Activated T-helper 17 cell treated with anti-CD3 and anti-CD28 coated beads, Interleukin-2, amount 50 U/mL, for 72 hours (primary cell): Measurements from ENCODE around the gene NES. TPM values are rescaled to one million over a fixed set of nuclear protein-coding genes. Genes with fewer than 3 reads are reported as not detected.
A peak's percentile ranks its signal among the peaks of the same experiment; 100 is the strongest.

Source experiments
- ATAC-seq: fragments of 150-1000 bp; cut with Tn5 transposase; replicated peaks from 2 replicates; pipeline ENCODE4 v1.10.0; 2021; ENCODE audit warnings: mild to moderate bottlenecking, moderate library complexity
- H3K27ac Mint-ChIP-seq: one replicate; pipeline ENCODE4 v1.8.0; 2022; ENCODE audit warnings: mixed read lengths
- H3K27me3 Mint-ChIP-seq: one replicate; pipeline ENCODE4 v1.8.0; 2022; ENCODE audit warnings: mixed read lengths
- H3K36me3 Mint-ChIP-seq: one replicate; pipeline ENCODE4 v1.8.0; 2022; ENCODE audit warnings: low read depth, mild to moderate bottlenecking, mixed read lengths
- H3K4me1 Mint-ChIP-seq: one replicate; pipeline ENCODE4 v1.8.0; 2022; ENCODE audit warnings: mixed read lengths
- H3K4me3 Mint-ChIP-seq: one replicate; pipeline ENCODE4 v1.8.0; 2022; ENCODE audit warnings: mild to moderate bottlenecking, mixed read lengths
- H3K9me3 Mint-ChIP-seq: one replicate; pipeline ENCODE4 v1.8.0; 2022; ENCODE audit warnings: mixed read lengths
- total RNA-seq, 2 donors: library from RNA; stranded (reverse); gene quantifications; one replicate each; pipeline ENCODE4 v1.2.3, GENCODE V29; 2022

Gene NES
- total RNA-seq, 2 donors from 2014 or later, result 0.05 TPM; not detected in 1

DNA sequence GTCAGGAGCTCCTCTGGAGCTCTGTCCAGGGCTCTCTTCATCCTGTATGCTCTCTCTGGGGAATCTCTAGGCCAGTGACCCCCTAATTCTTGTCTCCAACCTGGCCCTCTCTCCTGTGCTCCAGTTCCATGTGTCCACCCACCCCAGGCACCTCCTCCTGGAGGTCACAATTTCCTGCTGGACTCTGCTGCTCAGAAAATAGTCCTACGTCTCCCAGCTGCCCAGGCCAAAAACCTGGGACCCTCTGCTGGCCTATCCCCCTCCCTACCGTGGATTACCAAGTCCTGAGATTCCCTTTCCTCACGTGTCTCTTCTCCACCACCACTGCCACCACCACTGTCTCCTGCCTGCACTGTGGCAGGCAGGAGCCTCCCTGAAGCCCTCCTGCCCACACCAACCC, 11.7 kb downstream of the NES start:
- Mint-ChIP-seq H3K27me3 (no peaks in the 10 kb centered on the region), H3K4me3 (no peak overlapping the region), H3K36me3 (no peaks in the 10 kb centered on the region), H3K4me1 (peaks cover 13% of the 10 kb centered on the region), H3K27ac (no peak overlapping the region), H3K9me3 (no peaks in the 10 kb centered on the region)
- no peak for ATAC-seq

DNA sequence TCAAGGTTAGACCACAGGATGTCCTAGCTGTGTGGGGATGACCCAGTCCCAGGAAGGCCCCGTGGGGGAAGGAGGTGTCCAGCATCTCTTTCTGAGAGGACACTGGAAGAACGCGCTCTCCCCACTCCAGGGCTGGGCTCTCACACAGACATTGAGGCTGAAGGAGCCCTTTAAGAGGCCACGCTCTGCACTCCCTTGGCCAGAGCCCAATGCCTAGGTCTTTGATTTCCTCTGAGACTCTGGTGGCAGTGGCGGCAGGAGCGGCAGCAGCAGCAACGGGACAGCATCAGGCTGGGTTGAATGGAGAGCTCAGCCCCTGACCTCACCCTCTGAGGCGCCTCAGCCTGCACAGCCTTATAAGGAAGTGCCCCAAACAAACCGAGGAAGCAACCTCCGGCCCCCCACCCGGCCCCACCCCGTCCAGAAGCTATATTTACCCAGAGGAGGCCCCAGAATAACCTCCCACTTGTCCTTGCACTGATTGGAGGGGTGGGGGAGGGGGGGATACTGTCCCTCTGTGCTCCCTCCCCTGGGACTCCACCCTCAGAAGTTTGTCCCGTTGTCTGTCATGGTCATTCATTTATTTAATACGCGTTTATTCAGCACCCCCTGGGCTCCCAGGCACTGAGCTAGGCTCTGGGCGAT, 12.3 kb downstream of the NES start:
- Mint-ChIP-seq H3K27ac (no peak overlapping the region), H3K36me3 (no peaks in the 10 kb centered on the region), H3K4me1 (peaks cover 19% of the 10 kb centered on the region)

DNA sequence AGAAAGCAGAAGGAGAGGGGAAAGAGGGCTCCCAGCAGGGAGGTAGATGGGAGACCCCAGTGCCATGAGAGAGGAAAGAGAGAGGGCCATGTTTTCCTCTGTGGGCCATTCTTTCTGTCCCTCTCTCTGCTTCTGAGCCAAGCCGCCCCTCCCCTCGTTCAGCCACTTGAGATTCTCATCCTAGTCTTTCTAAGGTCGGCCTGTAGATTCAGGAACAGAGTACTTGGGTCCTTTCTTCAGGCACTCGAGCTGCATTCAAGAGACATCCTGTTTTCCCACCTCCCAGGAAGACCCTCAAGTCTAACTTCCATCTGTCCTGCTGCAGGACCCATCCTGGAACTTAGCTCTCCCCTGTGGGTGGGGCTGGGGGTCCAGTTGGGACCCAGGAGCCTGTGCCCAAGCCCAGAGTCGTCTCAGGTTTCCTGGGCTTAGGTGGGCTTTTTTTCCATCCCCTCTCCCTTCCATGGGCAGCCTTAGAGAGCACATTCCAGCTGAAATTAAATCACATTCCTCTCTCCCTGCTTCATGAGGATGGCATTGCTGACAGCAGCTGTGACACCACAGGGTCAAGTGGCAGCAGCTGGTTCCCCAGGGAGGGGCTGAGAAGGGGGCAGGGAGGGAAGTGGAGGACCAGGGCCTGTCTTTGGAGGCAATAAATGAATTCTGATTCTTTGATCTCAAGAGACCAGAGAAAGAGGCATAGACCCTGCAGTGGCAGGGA, 13.0 kb downstream of the NES start:
- no peak overlapping the region for H3K27ac Mint-ChIP-seq
- peaks cover 26% of the 10 kb centered on the region for H3K4me1 Mint-ChIP-seq
- no peak overlapping the region for H3K4me3 Mint-ChIP-seq
- H3K36me3 Mint-ChIP-seq, result no peaks in the 10 kb centered on the region
- no peak for ATAC-seq
- no peaks in the 10 kb centered on the region for H3K9me3 Mint-ChIP-seq
- H3K27me3 Mint-ChIP-seq, result no peaks in the 10 kb centered on the region

More for the DNA sequence above, 12.3 kb downstream of the NES start:
- no peaks in the 10 kb centered on the region for H3K9me3 Mint-ChIP-seq
- no peak overlapping the region for H3K4me3 Mint-ChIP-seq
- ATAC-seq, result no peak
- H3K27me3 Mint-ChIP-seq, result no peaks in the 10 kb centered on the region

GRCh38 chr1:156663178-156663577, 14.0 kb downstream of the NES start:
- Mint-ChIP-seq H3K36me3 (no peaks in the 10 kb centered on the region), H3K4me3 (no peak overlapping the region), H3K27me3 (no peaks in the 10 kb centered on the region), H3K9me3 (no peaks in the 10 kb centered on the region), H3K27ac (no peak overlapping the region), H3K4me1 (peaks cover 26% of the 10 kb centered on the region)
- no peak for ATAC-seq

DNA sequence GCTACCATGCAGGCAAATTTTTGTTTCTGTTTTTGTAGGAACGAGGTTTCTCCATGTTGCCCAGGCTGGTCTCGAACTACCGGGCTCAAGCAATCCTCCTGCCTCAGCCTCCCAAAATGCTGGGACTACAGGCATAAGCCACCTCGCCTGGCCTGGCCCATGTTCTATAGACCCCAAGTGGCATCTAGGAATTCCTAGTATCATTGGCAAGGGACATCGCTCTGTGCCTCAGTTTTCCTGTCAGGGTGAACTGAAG, 14.5 kb downstream of the NES start:
- no peaks in the 10 kb centered on the region for H3K27me3 Mint-ChIP-seq
- H3K36me3 Mint-ChIP-seq, result no peaks in the 10 kb centered on the region
- H3K9me3 Mint-ChIP-seq, result no peaks in the 10 kb centered on the region
- no peak overlapping the region for H3K4me3 Mint-ChIP-seq
- no peak for ATAC-seq
- H3K27ac Mint-ChIP-seq, result peak overlapping the region; percentile 88
- H3K4me1 Mint-ChIP-seq, result peaks cover 27% of the 10 kb centered on the region

DNA sequence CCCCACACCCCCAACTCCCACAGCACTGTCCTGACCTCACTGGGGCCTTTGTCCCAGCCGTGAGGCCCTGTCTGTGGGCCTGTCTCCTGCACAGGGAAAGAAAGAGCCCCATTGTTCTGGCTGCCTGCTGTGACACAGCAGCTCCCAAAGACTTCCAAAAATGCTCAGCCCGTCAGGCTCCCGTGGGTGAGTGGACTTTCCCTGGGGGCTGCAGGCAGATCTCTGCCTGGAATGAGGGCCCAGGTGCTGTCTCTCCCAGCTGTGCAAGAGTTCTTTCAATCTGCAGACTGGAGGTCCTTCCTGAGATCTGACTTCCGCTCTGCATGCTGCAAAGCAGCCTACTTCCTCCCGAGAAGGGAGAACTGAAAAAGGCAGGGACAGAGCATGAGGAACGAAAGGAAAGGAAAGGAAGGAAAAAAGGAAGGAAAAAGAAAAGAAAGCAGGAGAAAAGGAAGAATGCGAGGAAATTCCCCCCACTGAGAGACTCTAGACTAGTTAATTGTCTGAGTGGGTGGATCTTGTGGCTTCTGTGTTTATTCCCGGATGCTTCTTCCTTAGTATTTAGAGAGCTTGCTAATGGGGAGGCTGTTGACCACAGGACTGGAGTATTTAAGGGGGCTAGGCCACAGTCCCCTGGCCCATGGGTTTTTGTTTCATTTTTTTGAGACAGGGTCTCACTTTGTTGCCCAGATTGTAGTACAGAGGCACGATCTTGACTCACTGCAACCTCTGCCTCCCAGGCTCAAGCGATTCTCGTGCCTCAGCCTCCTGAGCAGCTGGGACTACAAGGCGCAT, 15.0 kb downstream of the NES start:
- no peaks in the 10 kb centered on the region for H3K36me3 Mint-ChIP-seq
- H3K4me1 Mint-ChIP-seq, result peaks cover 32% of the 10 kb centered on the region
- peak overlapping the region; percentile 86 for H3K4me3 Mint-ChIP-seq
- H3K9me3 Mint-ChIP-seq, result no peaks in the 10 kb centered on the region
- H3K27ac Mint-ChIP-seq, result peak overlapping the region; percentile 88
- peaks cover under 1% of the 10 kb centered on the region for H3K27me3 Mint-ChIP-seq
- ATAC-seq, result no peak

GRCh38 chr1:156660752-156661112, 16.5 kb downstream of the NES start:
- no peaks in the 10 kb centered on the region for H3K9me3 Mint-ChIP-seq
- H3K4me1 Mint-ChIP-seq, result peaks cover 37% of the 10 kb centered on the region
- peak overlapping the region; percentile 88 for H3K27ac Mint-ChIP-seq
- H3K4me3 Mint-ChIP-seq, result peak overlapping the region; percentile 86
- peaks cover 14% of the 10 kb centered on the region for H3K27me3 Mint-ChIP-seq
- peak; percentile 4 for ATAC-seq
- H3K36me3 Mint-ChIP-seq, result no peaks in the 10 kb centered on the region

- Mint-ChIP-seq H3K27me3 (peaks cover 19% of the 10 kb centered on the region), H3K9me3 (no peaks in the 10 kb centered on the region), H3K4me3 (peak overlapping the region; percentile 86), H3K4me1 (peaks cover 37% of the 10 kb centered on the region), H3K27ac (peak overlapping the region; percentile 88), H3K36me3 (no peaks in the 10 kb centered on the region)
- peak; percentile 81 for ATAC-seq
Observed at GRCh38 chr1:156659988-156660751, 17.0 kb downstream of the NES start.

GRCh38 chr1:156659661-156659987, 17.6 kb downstream of the NES start:
- no peaks in the 10 kb centered on the region for H3K36me3 Mint-ChIP-seq
- peak overlapping the region; percentile 55 for H3K27ac Mint-ChIP-seq
- H3K4me1 Mint-ChIP-seq, result peaks cover 37% of the 10 kb centered on the region
- peaks cover 22% of the 10 kb centered on the region for H3K27me3 Mint-ChIP-seq
- H3K9me3 Mint-ChIP-seq, result no peaks in the 10 kb centered on the region
- ATAC-seq, result no peak
- H3K4me3 Mint-ChIP-seq, result peak overlapping the region; percentile 86

- no peak for ATAC-seq
- Mint-ChIP-seq H3K4me1 (peaks cover 37% of the 10 kb centered on the region), H3K9me3 (no peaks in the 10 kb centered on the region), H3K4me3 (peak overlapping the region; percentile 86), H3K27me3 (peaks cover 27% of the 10 kb centered on the region), H3K27ac (peak overlapping the region; percentile 55), H3K36me3 (no peaks in the 10 kb centered on the region)
Observed at GRCh38 chr1:156658945-156659574, 18.1 kb downstream of the NES start.

- peaks cover 33% of the 10 kb centered on the region for H3K27me3 Mint-ChIP-seq
Observed at GRCh38 chr1:156658496-156658895, 18.7 kb downstream of the NES start.

DNA sequence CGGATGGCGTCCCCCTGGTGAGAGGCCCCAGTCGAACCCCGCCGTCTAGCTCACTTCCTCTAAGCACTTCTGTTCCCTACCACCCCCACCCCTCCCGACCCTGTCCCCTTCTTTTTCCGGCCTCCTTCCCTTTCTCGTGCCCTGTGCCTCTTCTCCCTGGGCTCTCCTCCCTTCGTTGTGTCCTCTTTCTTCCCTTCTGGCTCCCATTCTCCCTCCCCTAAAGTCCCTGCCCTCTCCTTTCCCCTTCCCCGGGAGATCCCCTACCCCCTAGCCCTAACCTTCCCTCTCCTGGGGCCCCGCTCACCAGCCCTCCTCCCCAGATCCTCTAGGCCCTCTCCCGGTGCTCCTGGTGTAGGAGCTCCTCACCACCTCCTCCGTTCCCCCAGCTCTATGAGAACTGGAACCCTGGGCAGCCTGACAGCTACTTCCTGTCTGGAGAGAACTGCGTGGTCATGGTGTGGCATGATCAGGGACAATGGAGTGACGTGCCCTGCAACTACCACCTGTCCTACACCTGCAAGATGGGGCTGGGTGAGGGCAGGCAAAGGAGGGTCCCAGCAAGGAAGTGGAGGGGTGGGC, 19.4 kb downstream of the NES start:
- Mint-ChIP-seq H3K27me3 (peaks cover 39% of the 10 kb centered on the region), H3K9me3 (no peaks in the 10 kb centered on the region), H3K36me3 (no peaks in the 10 kb centered on the region), H3K27ac (no peak overlapping the region), H3K4me3 (peak overlapping the region; percentile 62), H3K4me1 (peaks cover 37% of the 10 kb centered on the region)
- ATAC-seq, result no peak

More at GRCh38 chr1:156658496-156658895, 18.7 kb downstream of the NES start:
- Mint-ChIP-seq H3K4me1 (peaks cover 37% of the 10 kb centered on the region), H3K4me3 (peak overlapping the region; percentile 16), H3K36me3 (no peaks in the 10 kb centered on the region), H3K9me3 (no peaks in the 10 kb centered on the region), H3K27ac (no peak overlapping the region)
- ATAC-seq, result no peak

- Mint-ChIP-seq H3K4me1 (peaks cover 34% of the 10 kb centered on the region), H3K9me3 (no peaks in the 10 kb centered on the region), H3K27me3 (peaks cover 44% of the 10 kb centered on the region)
Observed at GRCh38 chr1:156656806-156657740, 20.1 kb downstream of the NES start.

More at GRCh38 chr1:156656806-156657740, 20.1 kb downstream of the NES start:
- Mint-ChIP-seq H3K36me3 (no peaks in the 10 kb centered on the region), H3K27ac (no peak overlapping the region), H3K4me3 (peak overlapping the region; percentile 62)
- ATAC-seq, result peak; percentile 36
